Bronchial epithelial cell (primary cell): ENCODE data around the gene PRKRA. TPM values are rescaled to one million over a fixed set of nuclear protein-coding genes. Genes with fewer than 3 reads are reported as not detected.
A peak's percentile ranks its signal among the peaks of the same experiment; 100 is the strongest.

Experiments
- DNase-seq: peaks from one replicate; pipeline ENCODE4 v3.0.0-alpha.2; 2010; ENCODE audit warnings: low read depth
- FAIRE-seq: peaks from 2 replicates; lab custom pipeline; 2011; peaks lifted over from hg19 to GRCh38; lab: Jason Lieb, UNC
- H3K27me3 ChIP-seq: 2 replicates; pipeline ENCODE4 v1.5.1; 2011; ENCODE audit warnings: low read length; ENCODE audit not compliant: control insufficient read depth, insufficient read depth
- H3K36me3 ChIP-seq: 2 replicates; pipeline ENCODE4 v1.5.1; 2011; ENCODE audit warnings: low read length; ENCODE audit not compliant: control insufficient read depth, insufficient read depth
- H3K4me3 ChIP-seq: 2 replicates; pipeline ENCODE4 v1.5.1; 2011; ENCODE audit warnings: mild to moderate bottlenecking, low read depth, low read length, control low read depth
- CTCF ChIP-seq: IDR thresholded peaks from 2 replicates; pipeline ENCODE4 v1.5.1; 2011; ENCODE audit warnings: mild to moderate bottlenecking, moderate library complexity, low read length, control low read depth, inconsistent platforms; ENCODE audit not compliant: insufficient read depth, severe bottlenecking
- total RNA-seq: library from RNA; depleted of rRNA; stranded (reverse); fragments of >200 nt; gene quantifications from 2 replicates; pipeline ENCODE4 v1.2.1, GENCODE V29; 2014

Gene PRKRA
- total RNA-seq, 1 donor from 2014 or later: 45.5 TPM

DNA sequence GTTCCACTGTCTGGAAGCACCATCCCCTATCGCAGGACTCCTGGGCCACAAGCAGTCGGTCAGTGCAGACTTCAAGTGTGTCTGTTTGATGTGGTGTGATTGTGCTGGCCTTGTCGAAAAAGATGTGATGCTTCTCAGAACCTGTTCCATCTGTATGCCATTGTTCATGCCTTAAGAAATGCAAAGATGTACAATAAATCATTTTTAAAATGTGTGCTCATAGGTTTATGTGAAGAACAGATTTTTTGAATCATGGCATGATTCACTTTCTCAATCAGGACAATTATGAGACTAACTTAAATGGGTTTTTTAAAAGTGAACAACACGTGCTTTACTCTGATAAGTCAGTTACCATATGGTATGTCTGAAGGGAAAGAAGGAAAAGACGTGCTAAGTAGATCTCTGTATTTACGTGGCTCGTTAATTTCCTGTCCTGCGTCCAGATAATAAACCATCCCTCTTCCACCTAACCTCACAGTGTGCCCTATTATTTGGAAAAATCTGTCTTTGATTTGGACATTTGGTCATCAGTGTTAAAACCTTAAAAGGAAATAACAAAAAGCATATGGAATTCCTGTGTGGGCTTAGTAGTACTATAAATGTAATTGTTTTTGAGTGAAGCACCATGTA is 54.9 kb downstream of the PRKRA start:
- Histone ChIP-seq H3K27me3 (no peaks in the 10 kb centered on the region), H3K36me3 (no peaks in the 10 kb centered on the region), H3K4me3 (no peak overlapping the region)
- TF ChIP-seq CTCF: no peak
- FAIRE-seq: no peak
- no peak for DNase-seq

GRCh38 chr2:178395295-178395694 is 55.7 kb downstream of the PRKRA start:
- FAIRE-seq (no peak), DNase-seq (no peak)
- H3K36me3 ChIP-seq: no peaks in the 10 kb centered on the region
- H3K27me3 ChIP-seq: no peaks in the 10 kb centered on the region
- no peak for TF ChIP-seq CTCF
- H3K4me3 ChIP-seq: no peak overlapping the region

GRCh38 chr2:178394859-178395258 is 56.1 kb downstream of the PRKRA start:
- no peak for TF ChIP-seq CTCF
- H3K4me3 ChIP-seq: no peak overlapping the region
- DNase-seq (no peak), FAIRE-seq (no peak)
- H3K36me3 ChIP-seq: no peaks in the 10 kb centered on the region
- H3K27me3 ChIP-seq: no peaks in the 10 kb centered on the region

DNA sequence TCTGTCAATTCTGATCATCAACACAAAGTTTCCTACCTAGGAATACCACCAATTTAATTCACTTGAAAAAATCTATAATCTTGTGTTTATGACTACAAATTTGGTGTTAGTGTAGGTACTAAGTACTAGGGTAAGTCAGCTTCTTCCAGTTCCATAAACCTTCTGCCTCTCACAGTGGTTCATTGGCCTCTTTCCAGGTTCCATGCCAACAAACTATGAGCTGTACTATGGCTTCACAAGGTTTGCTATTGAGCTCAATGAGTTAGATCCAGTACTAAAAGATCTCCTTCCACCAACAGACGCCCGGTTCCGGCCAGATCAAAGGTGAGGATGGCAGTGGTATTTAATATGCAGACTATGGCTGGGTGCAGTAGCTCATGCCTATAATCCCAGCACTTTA is 58.8 kb downstream of the PRKRA start:
- FAIRE-seq (no peak), DNase-seq (peak; percentile 71)
- TF ChIP-seq CTCF: no peak
- Histone ChIP-seq H3K4me3 (no peak overlapping the region), H3K27me3 (no peaks in the 10 kb centered on the region), H3K36me3 (no peaks in the 10 kb centered on the region)

DNA sequence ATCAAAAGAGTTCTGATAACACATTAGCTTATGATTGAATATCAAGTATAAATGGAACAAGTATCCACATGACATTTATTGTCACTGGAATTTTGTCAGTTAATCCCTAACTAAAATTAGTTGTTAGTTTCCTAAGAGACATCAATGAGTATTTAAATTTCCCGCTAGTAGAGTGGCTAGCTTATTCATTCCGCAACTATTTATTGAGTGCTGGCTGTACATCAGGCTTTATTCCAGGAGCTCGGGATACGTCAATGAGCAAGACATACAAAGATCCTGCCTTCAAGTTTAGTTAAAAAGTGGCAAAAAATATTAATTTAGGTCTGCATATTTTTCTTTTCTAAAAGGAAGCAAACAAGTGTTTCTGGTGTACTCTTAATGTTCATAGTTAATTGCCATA is 59.3 kb downstream of the PRKRA start:
- no peak for TF ChIP-seq CTCF
- Histone ChIP-seq H3K36me3 (no peaks in the 10 kb centered on the region), H3K4me3 (no peak overlapping the region), H3K27me3 (no peaks in the 10 kb centered on the region)
- DNase-seq: peak; percentile 50
- FAIRE-seq: no peak

- Histone ChIP-seq H3K4me3 (no peak overlapping the region), H3K27me3 (no peaks in the 10 kb centered on the region), H3K36me3 (no peaks in the 10 kb centered on the region)
- FAIRE-seq (no peak), DNase-seq (no peak)
- TF ChIP-seq CTCF: no peak
Measured at GRCh38 chr2:178388287-178388686, 62.7 kb downstream of the PRKRA start.
